HG03460 (cell line): Measurements from ENCODE around the gene ADCY7.
A peak's percentile ranks its signal among the peaks of the same experiment; 100 is the strongest.

Experiments used
- ATAC-seq: cut with Tn5 transposase; IDR thresholded peaks from one replicate; pipeline ENCODE4 v1.9.1; 2021; ENCODE audit not compliant: unreplicated experiment

The ADCY7 gene

GRCh38 chr16:50279504-50279865 is 13.1 kb downstream of the ADCY7 start:
- no peak for ATAC-seq

GRCh38 chr16:50280932-50281331 is 14.6 kb downstream of the ADCY7 start:
- no peak for ATAC-seq

GRCh38 chr16:50281391-50282009 is 15.1 kb downstream of the ADCY7 start:
- ATAC-seq: no peak

- ATAC-seq: peak; percentile 89
Measured at GRCh38 chr16:50282010-50282538, 15.7 kb downstream of the ADCY7 start.

GRCh38 chr16:50282955-50283631 is 16.7 kb downstream of the ADCY7 start:
- ATAC-seq: no peak

- no peak for ATAC-seq
Measured at GRCh38 chr16:50284131-50284911, 18.0 kb downstream of the ADCY7 start.

GRCh38 chr16:50285406-50286003 is 19.2 kb downstream of the ADCY7 start:
- ATAC-seq: no peak

- ATAC-seq: no peak
Measured at GRCh38 chr16:50286681-50287080, 20.3 kb downstream of the ADCY7 start.

- no peak for ATAC-seq
Measured at GRCh38 chr16:50288026-50288425, 21.7 kb downstream of the ADCY7 start.

GRCh38 chr16:50288920-50289319 is 22.6 kb downstream of the ADCY7 start:
- no peak for ATAC-seq

GRCh38 chr16:50289950-50290764 is 23.8 kb downstream of the ADCY7 start:
- ATAC-seq: no peak

GRCh38 chr16:50290856-50291255 is 24.5 kb downstream of the ADCY7 start:
- ATAC-seq: no peak

- no peak for ATAC-seq
Measured at GRCh38 chr16:50291719-50292565, 25.6 kb downstream of the ADCY7 start.

- no peak for ATAC-seq
Measured at GRCh38 chr16:50292566-50292948, 26.2 kb downstream of the ADCY7 start.

GRCh38 chr16:50293041-50293783 is 26.9 kb downstream of the ADCY7 start:
- no peak for ATAC-seq

- no peak for ATAC-seq
Measured at GRCh38 chr16:50293994-50294855, 27.9 kb downstream of the ADCY7 start.

- no peak for ATAC-seq
Measured at GRCh38 chr16:50294955-50295354, 28.6 kb downstream of the ADCY7 start.

- ATAC-seq: no peak
Measured at GRCh38 chr16:50295541-50296132, 29.3 kb downstream of the ADCY7 start.
